GM19351 (cell line): Measurements from ENCODE around the gene CCRL2.
"Not testable (repeated sequence)": the region's sequence is repeated elsewhere in the genome, so short reads cannot be mapped to it uniquely, and the experiment has no call there.

Experiments
- ATAC-seq: cut with Tn5 transposase; IDR thresholded peaks from one replicate; pipeline ENCODE4 v1.9.1; 2021; ENCODE audit warnings: mild to moderate bottlenecking, moderate library complexity; ENCODE audit not compliant: unreplicated experiment

The CCRL2 gene

DNA sequence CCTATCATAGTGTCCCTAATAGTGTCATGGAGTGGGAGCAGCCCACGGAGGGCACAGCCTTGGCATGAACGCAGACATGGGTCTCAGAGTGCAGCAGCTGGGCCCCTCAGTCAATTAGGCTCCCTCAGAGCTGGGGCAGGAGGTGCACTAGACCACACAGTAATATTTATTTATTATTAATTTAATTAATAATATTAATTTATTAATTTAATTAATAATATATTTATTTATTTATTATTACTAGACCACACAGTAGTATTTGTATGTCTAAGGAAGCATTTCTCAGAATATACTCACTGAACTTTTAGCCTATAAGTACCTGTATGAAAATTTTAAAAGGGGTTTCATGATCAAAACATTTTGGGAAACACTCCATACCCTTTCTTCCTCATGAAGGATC, 5.5 kb upstream of the CCRL2 start:
- no peak for ATAC-seq

- not testable (repeated sequence) for ATAC-seq
Observed at GRCh38 chr3:46402902-46403301, 4.2 kb upstream of the CCRL2 start.

DNA sequence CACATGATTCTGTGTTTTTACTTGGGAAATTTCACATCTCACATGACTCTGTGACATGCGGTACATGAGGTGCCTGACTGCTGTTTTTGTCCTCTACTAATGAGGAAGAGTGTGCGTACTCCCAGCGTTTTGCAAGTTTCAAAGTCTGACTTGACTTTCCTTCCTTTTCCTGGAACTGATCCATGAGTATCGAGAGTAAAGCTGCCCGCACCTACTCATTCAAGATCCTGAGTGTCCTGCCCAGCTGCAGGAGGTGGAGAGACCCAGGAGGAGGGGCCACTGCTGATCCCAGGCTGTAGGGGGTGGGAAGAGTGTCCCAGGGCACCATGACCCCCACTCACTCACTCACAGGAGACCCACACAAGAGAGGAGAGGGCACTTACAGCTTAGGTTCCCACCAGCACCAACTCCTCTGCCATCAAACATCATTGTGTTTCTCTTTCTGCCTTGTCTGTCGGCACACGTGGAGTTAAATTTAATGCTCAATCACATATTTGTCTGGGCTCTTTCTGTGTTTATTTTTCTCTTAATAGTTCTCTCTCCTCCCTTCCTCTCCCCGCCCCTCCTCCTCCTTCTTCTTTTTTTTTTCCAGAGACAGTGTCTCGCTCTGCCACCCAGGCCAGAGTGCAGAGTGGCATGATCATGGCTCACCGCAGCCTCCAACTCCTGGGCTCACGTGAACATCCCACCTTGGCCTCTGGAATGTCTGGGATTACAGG, 1.6 kb upstream of the CCRL2 start:
- no peak for ATAC-seq

GRCh38 chr3:46406443-46406787, 644 bp upstream of the CCRL2 start:
- ATAC-seq: no peak

DNA sequence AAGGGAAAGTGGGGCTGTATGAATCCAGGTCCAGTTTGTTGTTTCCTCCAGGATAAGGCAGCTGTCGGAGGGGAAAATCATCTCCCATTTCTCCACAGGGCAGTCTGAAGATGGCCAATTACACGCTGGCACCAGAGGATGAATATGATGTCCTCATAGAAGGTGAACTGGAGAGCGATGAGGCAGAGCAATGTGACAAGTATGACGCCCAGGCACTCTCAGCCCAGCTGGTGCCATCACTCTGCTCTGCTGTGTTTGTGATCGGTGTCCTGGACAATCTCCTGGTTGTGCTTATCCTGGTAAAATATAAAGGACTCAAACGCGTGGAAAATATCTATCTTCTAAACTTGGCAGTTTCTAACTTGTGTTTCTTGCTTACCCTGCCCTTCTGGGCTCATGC, 911 bp downstream of the CCRL2 start:
- no peak for ATAC-seq

DNA sequence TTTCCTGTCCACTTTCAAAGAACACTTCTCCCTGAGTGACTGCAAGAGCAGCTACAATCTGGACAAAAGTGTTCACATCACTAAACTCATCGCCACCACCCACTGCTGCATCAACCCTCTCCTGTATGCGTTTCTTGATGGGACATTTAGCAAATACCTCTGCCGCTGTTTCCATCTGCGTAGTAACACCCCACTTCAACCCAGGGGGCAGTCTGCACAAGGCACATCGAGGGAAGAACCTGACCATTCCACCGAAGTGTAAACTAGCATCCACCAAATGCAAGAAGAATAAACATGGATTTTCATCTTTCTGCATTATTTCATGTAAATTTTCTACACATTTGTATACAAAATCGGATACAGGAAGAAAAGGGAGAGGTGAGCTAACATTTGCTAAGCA, 1.8 kb downstream of the CCRL2 start:
- ATAC-seq: no peak

DNA sequence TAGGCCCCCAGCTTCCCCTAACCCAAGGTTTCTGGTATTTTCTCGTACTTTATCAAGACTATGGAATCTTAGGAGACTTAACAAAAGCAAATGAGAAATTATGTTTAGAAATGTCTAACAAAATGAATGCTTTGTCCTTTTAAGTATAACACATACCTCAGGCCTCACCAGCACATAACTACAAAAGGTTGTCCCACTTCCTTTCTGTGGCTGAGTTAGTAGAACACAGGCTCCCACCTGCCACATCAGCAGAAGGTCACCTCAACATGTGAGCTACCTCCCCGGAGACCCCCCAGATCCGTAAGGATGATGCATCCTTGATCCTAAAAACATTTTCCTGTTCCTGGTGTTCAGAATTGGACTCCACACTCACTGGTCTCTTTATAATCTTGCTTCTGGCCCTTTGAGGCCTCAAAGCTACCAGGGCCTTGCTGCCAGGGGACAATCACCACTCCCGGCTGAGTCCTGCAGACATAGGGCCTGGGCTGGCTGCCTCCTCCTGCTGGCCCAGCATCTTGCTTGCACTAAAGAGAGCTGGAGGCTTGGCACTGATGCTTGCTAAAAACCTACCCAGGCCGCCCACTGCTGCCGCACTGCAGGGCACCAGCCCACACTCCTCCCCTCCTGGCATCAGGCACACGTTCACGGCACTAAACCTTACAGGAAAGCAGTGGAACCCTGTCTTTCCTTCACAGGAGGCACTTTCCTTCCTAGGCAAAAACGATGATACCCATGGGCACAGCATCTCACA, 2.9 kb downstream of the CCRL2 start:
- no peak for ATAC-seq

DNA sequence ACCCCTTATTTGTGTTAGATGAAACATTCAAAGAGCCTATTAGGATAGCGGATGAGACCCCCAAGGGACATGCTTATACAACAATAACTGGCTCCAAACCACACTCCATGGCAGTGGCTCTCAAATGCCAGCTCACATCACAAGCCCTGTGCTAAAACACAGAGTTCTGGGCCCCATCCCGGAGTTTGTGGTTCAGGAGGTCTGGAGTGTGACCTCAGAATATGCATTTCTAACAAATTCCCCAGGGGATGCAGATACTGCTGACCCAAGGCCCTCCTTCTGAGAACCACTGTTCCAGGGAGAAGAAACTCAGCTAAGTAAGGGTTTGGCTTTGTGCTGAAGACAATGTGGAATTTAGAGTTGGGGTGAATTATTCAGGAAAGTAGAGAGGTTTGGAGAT, 3.6 kb downstream of the CCRL2 start:
- ATAC-seq: no peak

GRCh38 chr3:46411271-46411670, 4.2 kb downstream of the CCRL2 start:
- no peak for ATAC-seq

- no peak for ATAC-seq
Observed at GRCh38 chr3:46412786-46413298, 5.8 kb downstream of the CCRL2 start.

DNA sequence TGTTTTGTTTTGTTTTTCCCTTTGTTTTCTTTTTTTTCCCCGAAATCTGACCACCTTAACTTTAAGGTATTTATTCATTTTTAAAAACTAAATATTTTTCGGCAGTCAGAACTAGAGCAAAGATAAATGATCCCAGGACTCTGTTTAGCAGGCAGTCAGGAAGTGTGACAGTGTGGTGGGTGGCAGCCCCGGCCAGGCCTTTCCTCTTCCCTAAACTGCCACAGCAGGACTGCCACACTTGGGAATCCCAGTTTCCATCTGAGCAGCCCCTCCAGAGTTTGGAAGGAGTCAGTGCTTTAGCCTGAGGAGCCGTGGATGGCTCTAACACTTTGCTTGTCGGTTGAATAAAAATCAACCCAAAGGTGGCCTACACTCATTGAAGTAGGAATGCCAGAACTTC, 6.9 kb downstream of the CCRL2 start:
- no peak for ATAC-seq

DNA sequence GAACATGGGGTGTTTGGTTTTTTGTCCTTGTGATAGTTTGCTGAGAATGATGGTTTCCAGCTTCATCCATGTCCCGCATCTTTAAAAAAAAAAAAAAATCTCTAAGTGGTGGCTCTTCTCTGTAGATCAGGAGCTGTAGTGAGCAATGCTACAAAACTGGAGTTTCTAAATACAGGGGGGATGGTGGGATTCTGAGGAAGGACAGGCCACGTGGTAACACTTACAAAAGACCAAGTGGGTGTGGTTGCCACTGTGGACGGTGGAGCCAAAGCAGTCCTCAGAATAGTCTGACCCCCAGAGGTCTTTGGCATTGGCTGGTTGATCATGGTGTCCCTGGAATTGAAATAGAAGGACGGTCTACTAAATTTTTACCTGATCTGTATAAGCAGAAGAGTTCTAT, 7.7 kb downstream of the CCRL2 start:
- ATAC-seq: no peak

- no peak for ATAC-seq
Observed at GRCh38 chr3:46416125-46416810, 9.2 kb downstream of the CCRL2 start.

DNA sequence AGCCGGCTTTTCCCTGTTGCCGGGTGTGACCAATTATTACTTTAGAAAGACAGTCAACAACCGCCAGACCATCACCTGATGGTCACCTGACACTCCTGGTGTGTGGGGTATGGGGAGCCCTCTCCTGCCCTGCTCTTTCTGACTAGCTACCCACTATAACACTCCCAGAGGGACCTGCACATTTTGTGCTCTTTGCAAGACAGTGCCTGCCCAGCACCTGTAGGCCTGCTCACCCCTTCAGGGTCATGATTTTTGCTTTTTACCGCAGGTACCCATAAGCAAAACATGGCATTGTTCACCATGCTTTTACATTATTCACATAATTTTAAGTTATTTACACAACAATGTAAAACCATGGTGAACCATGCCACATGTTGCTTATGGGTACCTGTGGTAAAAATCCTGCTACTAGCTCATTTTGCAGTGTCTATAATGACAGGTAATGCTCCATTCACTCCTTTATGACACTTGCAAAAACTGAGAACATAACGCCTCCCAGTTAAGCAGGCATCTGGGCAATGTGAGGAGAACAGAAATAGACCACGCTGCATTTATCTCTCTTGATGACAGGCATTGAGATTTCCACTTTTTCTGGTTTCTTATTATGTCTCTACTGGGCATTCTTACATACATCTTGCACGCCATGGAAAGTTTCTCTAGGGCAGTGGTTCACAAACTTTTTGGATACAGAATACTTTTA, 9.9 kb downstream of the CCRL2 start:
- no peak for ATAC-seq

DNA sequence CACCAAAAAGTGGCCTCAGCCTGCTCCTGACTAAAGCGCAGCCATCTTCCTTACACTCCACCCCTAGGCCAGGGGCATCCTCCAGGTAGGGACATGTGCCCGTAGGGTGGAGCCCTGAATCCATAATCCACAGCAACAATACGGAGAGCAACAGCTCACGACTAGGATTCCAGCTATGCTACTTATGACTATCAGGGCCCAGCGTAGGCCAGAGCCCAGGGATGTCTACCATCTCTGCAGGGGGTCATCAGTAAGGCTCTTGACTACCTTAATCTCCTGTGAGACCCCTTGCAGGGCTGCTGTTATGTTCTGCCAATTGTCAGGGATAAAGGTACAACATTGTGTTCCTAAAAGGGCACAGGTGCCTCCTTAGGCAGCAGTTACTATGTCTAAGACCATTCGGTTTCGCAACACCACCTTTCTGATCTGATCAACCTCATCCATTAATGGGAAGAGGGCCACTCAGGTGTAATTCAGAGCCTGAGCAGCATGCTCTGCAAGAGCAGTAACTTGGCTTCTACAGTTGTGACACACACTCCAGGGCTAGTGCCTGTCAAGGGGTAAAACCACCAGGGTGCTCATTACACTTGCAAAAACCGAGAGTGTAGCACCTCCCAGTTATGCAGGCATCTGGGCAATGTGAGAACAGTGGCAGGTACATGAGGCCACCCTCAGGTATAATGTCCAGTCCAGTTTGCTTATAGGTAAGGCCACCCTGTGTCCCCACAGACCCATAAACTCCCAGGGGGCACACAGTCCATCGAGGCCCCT, 11.0 kb downstream of the CCRL2 start:
- ATAC-seq: no peak

GRCh38 chr3:46419816-46420215, 12.8 kb downstream of the CCRL2 start:
- no peak for ATAC-seq

DNA sequence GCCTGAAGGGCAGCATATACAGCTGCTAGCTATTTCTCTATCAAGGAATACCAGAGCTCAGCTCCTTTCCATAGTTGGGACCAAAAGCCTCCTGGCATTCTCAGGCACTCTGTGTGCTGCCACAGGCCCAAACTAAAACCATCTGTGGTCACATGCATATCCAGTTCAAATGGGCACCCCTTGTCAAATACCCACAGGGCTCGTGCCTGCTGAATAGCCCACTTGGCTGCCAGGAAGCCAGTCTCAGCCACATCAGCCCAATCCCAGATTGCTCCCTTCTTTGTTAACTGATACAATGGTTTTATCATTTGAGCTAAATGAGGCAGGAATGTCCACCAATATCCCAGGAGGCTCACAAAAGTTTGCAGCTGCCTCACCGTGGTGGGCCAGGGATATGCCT, 13.9 kb downstream of the CCRL2 start:
- no peak for ATAC-seq

DNA sequence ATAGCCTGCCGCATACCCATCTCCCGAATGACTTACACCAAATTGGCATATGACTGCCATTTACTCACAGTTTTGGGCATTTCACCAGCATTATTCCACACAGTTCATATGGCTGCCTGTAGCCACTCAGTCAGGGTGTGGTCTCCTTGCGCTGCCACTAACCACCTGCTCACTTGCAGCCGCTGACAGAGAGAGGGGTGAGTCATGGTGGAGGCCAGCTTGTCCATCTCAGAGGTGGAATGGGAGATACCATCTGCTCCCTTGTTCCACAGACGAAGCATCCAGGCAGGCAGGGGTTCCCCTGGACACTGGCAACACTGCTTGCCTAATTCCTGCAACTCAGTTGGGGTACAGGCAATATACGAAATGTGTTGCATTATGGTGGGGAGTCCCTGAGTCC, 15.6 kb downstream of the CCRL2 start:
- no peak for ATAC-seq

GRCh38 chr3:46423588-46423987, 16.5 kb downstream of the CCRL2 start:
- no peak for ATAC-seq

- not testable (repeated sequence) for ATAC-seq
Observed at GRCh38 chr3:46426476-46426875, 19.4 kb downstream of the CCRL2 start.

DNA sequence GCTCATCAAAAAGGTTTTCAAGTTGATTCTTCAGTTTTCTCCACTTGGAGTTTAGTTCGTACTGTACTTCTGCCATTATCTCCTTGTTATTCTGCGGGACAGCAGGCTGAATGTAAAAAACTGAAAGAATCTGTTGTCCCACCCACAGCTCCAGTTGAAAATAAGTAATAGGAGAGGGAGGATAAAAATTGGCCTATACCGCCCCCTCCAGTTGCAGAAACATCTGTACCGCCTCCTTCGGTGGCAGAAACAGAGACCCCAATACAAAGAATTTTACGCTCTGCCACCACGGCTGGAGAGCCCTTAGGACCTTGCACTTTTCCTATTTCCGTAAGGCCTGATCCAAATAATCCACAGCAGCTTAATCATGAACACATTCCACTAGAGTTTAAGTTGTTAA, 20.3 kb downstream of the CCRL2 start:
- ATAC-seq: not testable (repeated sequence)
